Measurements from ENCODE around the gene SDF4.
A peak's percentile ranks its signal among the peaks of the same experiment; 100 is the strongest.

The SDF4 gene

GRCh38 chr1:1242461-1243265 is 10.9 kb upstream of the SDF4 start:
- no peak overlapping the region for H3K4me3 ChIP-seq (ENCODE audit: low read depth, low read length)

GRCh38 chr1:1241588-1242219 is 9.9 kb upstream of the SDF4 start:
- H3K4me3 ChIP-seq (ENCODE audit: low read depth, low read length): no peak overlapping the region

GRCh38 chr1:1240822-1241587 is 9.2 kb upstream of the SDF4 start:
- H3K4me3 ChIP-seq (ENCODE audit: low read depth, low read length): no peak overlapping the region

- no peak overlapping the region for H3K4me3 ChIP-seq (ENCODE audit: low read depth, low read length)
These were observed 8.5 kb upstream of the SDF4 start for GRCh38 chr1:1240348-1240732.

GRCh38 chr1:1239614-1240347 is 8.0 kb upstream of the SDF4 start:
- H3K4me3 ChIP-seq (ENCODE audit: low read depth, low read length): no peak overlapping the region

- no peak overlapping the region for H3K4me3 ChIP-seq (ENCODE audit: low read depth, low read length)
These were observed 7.4 kb upstream of the SDF4 start for GRCh38 chr1:1239227-1239613.

- no peak overlapping the region for H3K4me3 ChIP-seq (ENCODE audit: low read depth, low read length)
These were observed 6.9 kb upstream of the SDF4 start for GRCh38 chr1:1238702-1239178.

GRCh38 chr1:1237874-1238701 is 6.3 kb upstream of the SDF4 start:
- no peak overlapping the region for H3K4me3 ChIP-seq (ENCODE audit: low read depth, low read length)

GRCh38 chr1:1236945-1237873 is 5.4 kb upstream of the SDF4 start:
- H3K4me3 ChIP-seq (ENCODE audit: low read depth, low read length): no peak overlapping the region

GRCh38 chr1:1236176-1236763 is 4.5 kb upstream of the SDF4 start:
- H3K4me3 ChIP-seq (ENCODE audit: low read depth, low read length): no peak overlapping the region

GRCh38 chr1:1235016-1235744 is 3.4 kb upstream of the SDF4 start:
- no peak overlapping the region for H3K4me3 ChIP-seq (ENCODE audit: low read depth, low read length)

- H3K4me3 ChIP-seq (ENCODE audit: low read depth, low read length): no peak overlapping the region
These were observed 2.5 kb upstream of the SDF4 start for GRCh38 chr1:1234180-1234808.

GRCh38 chr1:1233567-1233892 is 1.7 kb upstream of the SDF4 start:
- no peak overlapping the region for H3K4me3 ChIP-seq (ENCODE audit: low read depth, low read length)

GRCh38 chr1:1232796-1233566 is 1.2 kb upstream of the SDF4 start:
- H3K4me3 ChIP-seq (ENCODE audit: low read depth, low read length): no peak overlapping the region

- peak within 1 kb of the TSS; percentile 80 for H3K4me3 ChIP-seq (ENCODE audit: low read depth, low read length)
These were observed 501 bp upstream of the SDF4 start, which contains the start of gene B3GALT6 for GRCh38 chr1:1232208-1232795. TSS of gene B3GALT6 (plus strand) at chr1:1232237. CDS start at chr1:1232279, 42 bp downstream.

- peak overlapping the region; percentile 80 for H3K4me3 ChIP-seq (ENCODE audit: low read depth, low read length)
These were observed 973 bp downstream of the SDF4 start for GRCh38 chr1:1230656-1231399.

All from iPS-11a (cell line).